Neural cell (in vitro differentiated cells): ENCODE measurements around the gene RTL1. TPM values are rescaled to one million over a fixed set of nuclear protein-coding genes. Genes with fewer than 3 reads are reported as not detected.

Source experiments
- H2AFZ ChIP-seq: fragments of 200-600, 300-800 bp; sonication (generic), shearing (Covaris generic); 2 replicates; pipeline ENCODE4 v1.6.0; 2014; ENCODE audit warnings: low read depth, mild to moderate bottlenecking, antibody characterized with exemption, low read length, moderate library complexity
- H3F3A ChIP-seq: fragments of 200-600 bp; shearing (Covaris generic); 2 replicates; pipeline ENCODE4 v1.6.1; 2016; ENCODE audit warnings: mild to moderate bottlenecking, moderate library complexity, mixed read lengths, antibody characterized with exemption, low read length; ENCODE audit not compliant: insufficient read depth, poor library complexity, severe bottlenecking
- H3K27ac ChIP-seq: fragments of 200-600, 300-800 bp; sonication (generic), shearing (Covaris generic); 2 replicates; pipeline ENCODE4 v1.5.1; 2014; ENCODE audit warnings: mild to moderate bottlenecking, low read length, moderate library complexity
- H3K27me3 ChIP-seq: fragments of 300-800, 200-600 bp; sonication (generic), shearing (Covaris generic); 2 replicates; pipeline ENCODE4 v1.6.0; 2014; ENCODE audit warnings: mild to moderate bottlenecking, low read depth, low read length, moderate library complexity; ENCODE audit not compliant: insufficient read depth
- H3K36me3 ChIP-seq: fragments of 300-800, 200-600 bp; sonication (generic), shearing (Covaris generic); 2 replicates; pipeline ENCODE4 v1.5.1; 2014; ENCODE audit warnings: mild to moderate bottlenecking, antibody characterized with exemption, low read length, moderate library complexity; ENCODE audit not compliant: insufficient read depth
- H3K4me2 ChIP-seq: fragments of 300-800, 200-600 bp; sonication (generic), shearing (Covaris generic); 2 replicates; pipeline ENCODE4 v1.6.0; 2014; ENCODE audit warnings: mild to moderate bottlenecking, low read length
- H3K4me3 ChIP-seq: fragments of 300-800, 200-600 bp; sonication (generic), shearing (Covaris generic); 2 replicates; pipeline ENCODE4 v1.5.1; 2014; ENCODE audit warnings: mild to moderate bottlenecking, low read length, moderate library complexity
- H3K79me2 ChIP-seq: fragments of 200-600 bp; shearing (Covaris generic); replicated peaks from 2 replicates; pipeline ENCODE4 v1.6.0; 2014; ENCODE audit warnings: mild to moderate bottlenecking, low read length, moderate library complexity; ENCODE audit not compliant: insufficient read depth
- H3K9ac ChIP-seq: fragments of 300-800, 200-600 bp; sonication (generic), shearing (Covaris generic); 2 replicates; pipeline ENCODE4 v1.6.1; 2016; ENCODE audit warnings: mild to moderate bottlenecking, low read length, mixed read lengths
- H3K9me2 ChIP-seq: fragments of 200-600 bp; shearing (Covaris generic); 2 replicates; pipeline ENCODE4 v1.6.1; 2016; ENCODE audit warnings: mild to moderate bottlenecking, low read length, mixed read lengths; ENCODE audit not compliant: insufficient read depth
- H3K9me3 ChIP-seq: fragments of 200-600, 300-800 bp; sonication (generic), shearing (Covaris generic); 2 replicates; pipeline ENCODE4 v1.6.1; 2016; ENCODE audit warnings: mild to moderate bottlenecking, mixed run types, low read length, moderate library complexity, mixed read lengths
- H4K20me1 ChIP-seq: fragments of 200-600 bp; shearing (Covaris generic); 2 replicates; pipeline ENCODE4 v1.6.1; 2016; ENCODE audit warnings: mild to moderate bottlenecking, mixed run types; ENCODE audit not compliant: insufficient read depth
- CTCF ChIP-seq: fragments of 450-650 bp; IDR thresholded peaks from 2 replicates; pipeline ENCODE4 v1.5.1; 2014; ENCODE audit warnings: antibody characterized with exemption, mild to moderate bottlenecking, moderate library complexity; ENCODE audit not compliant: poor library complexity, severe bottlenecking
- EP300 ChIP-seq: fragments of 450-650 bp; conservative IDR thresholded peaks from 2 replicates; pipeline ENCODE4 v1.6.1; 2014; ENCODE audit warnings: antibody characterized with exemption, mild to moderate bottlenecking, moderate library complexity; ENCODE audit not compliant: poor library complexity, severe bottlenecking
- EZH2 ChIP-seq: fragments of 200-600, 300-800 bp; shearing (Covaris generic), sonication (generic); IDR thresholded peaks from 2 replicates; pipeline ENCODE4 v1.6.1; 2014; ENCODE audit warnings: antibody characterized with exemption, low read length, borderline replicate concordance, mild to moderate bottlenecking; ENCODE audit not compliant: insufficient read depth, poor library complexity, severe bottlenecking
- MXI1 ChIP-seq: fragments of 450-650 bp; conservative IDR thresholded peaks from 2 replicates; pipeline ENCODE4 v1.6.1; 2014; ENCODE audit warnings: antibody characterized with exemption, mild to moderate bottlenecking; ENCODE audit not compliant: poor library complexity, severe bottlenecking
- POLR2AphosphoS5 ChIP-seq: IDR thresholded peaks from 2 replicates; pipeline ENCODE4 v1.6.1; 2012
- RAD21 ChIP-seq: fragments of 450-650 bp; conservative IDR thresholded peaks from 2 replicates; pipeline ENCODE4 v1.6.1; 2014; ENCODE audit warnings: antibody characterized with exemption, mild to moderate bottlenecking, moderate library complexity
- REST ChIP-seq: IDR thresholded peaks from 2 replicates; pipeline ENCODE4 v1.6.1; 2012; ENCODE audit warnings: borderline replicate concordance
- SMC3 ChIP-seq: fragments of 450-650 bp; conservative IDR thresholded peaks from 2 replicates; pipeline ENCODE4 v1.6.1; 2014; ENCODE audit warnings: antibody characterized with exemption, mild to moderate bottlenecking, moderate library complexity; ENCODE audit not compliant: poor library complexity
- TAF1 ChIP-seq: IDR thresholded peaks from 2 replicates; pipeline ENCODE4 v1.6.1; 2012; ENCODE audit warnings: low read depth
- polyA plus RNA-seq: library from polyadenylated mRNA; depleted of rRNA; stranded (reverse); fragments of >200 nt; gene quantifications from 2 replicates; pipeline ENCODE4 v1.2.3, GENCODE V29; 2014

Gene RTL1
- polyA plus RNA-seq, 1 donor from 2014 or later, result not detected

GRCh38 chr14:100915560-100915959, 12.0 kb upstream of the RTL1 start:
- Histone ChIP-seq H3K4me3 (no peak overlapping the region), H3K4me2 (no peak overlapping the region)
- no peak for TF ChIP-seq SMC3
- no peak for TF ChIP-seq TAF1
- no peak for TF ChIP-seq REST
- no peak for TF ChIP-seq CTCF
- no peak for TF ChIP-seq EZH2
- no peak for TF ChIP-seq POLR2AphosphoS5
- TF ChIP-seq EP300, result no peak
- no peak for TF ChIP-seq MXI1

DNA sequence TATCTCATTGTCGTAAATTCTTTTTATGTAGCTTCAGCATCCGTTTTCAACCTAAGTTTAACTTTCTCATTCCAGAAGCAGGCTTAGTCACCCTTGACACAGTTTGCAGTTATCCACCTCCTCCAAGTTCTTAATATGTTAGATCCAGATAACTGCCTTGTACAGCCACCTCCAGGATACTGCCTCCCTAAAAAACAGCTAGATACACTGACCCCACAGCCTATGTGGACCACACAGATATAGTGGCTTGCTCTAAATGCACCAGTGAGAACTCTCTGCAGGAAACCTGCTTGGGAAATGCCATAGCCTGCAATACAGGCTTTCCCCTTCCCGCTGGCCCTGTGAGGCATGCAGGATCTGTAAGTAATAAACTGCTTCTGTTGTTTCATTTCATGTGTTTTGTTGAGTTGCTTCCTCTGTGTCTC, 11.1 kb upstream of the RTL1 start:
- Histone ChIP-seq H3K4me3 (no peak overlapping the region), H3K27ac (no peak overlapping the region), H2AFZ (no peak overlapping the region), H3K27me3 (no peaks in the 10 kb centered on the region), H3K9me3 (no peaks in the 10 kb centered on the region), H3K9me2 (no peaks in the 10 kb centered on the region), H3K4me2 (no peak overlapping the region), H3K9ac (no peak overlapping the region), H4K20me1 (no peaks in the 10 kb centered on the region), H3K79me2 (no peaks in the 10 kb centered on the region), H3F3A (no peaks in the 10 kb centered on the region), H3K36me3 (no peaks in the 10 kb centered on the region)
- TF ChIP-seq REST (no peak), POLR2AphosphoS5 (no peak), EZH2 (no peak), MXI1 (no peak), RAD21 (no peak), TAF1 (no peak), CTCF (no peak), SMC3 (no peak), EP300 (no peak)

More at GRCh38 chr14:100915560-100915959, 12.0 kb upstream of the RTL1 start:
- Histone ChIP-seq H3F3A (no peaks in the 10 kb centered on the region), H3K9me2 (no peaks in the 10 kb centered on the region), H3K79me2 (no peaks in the 10 kb centered on the region), H3K36me3 (no peaks in the 10 kb centered on the region), H3K27ac (no peak overlapping the region), H3K9ac (no peak overlapping the region), H2AFZ (no peak overlapping the region), H3K9me3 (no peaks in the 10 kb centered on the region), H4K20me1 (no peaks in the 10 kb centered on the region), H3K27me3 (no peaks in the 10 kb centered on the region)
